ENCODE results near the gene TBATA.

GRCh38 chr10:70827086-70827757, 42.0 kb upstream of the TBATA start:
- TF ChIP-seq CTCF (conservative IDR thresholded peaks at IDR 0.05; ENCODE audit: low read depth, low read length): no peak
- no peak for TF ChIP-seq EZH2phosphoT487 (IDR thresholded peaks at IDR 0.05; ENCODE audit: borderline replicate concordance, low read length)

Measured in PC-3 (cell line).